ENCODE measurements around the gene CPN1. TPM values are rescaled to one million over a fixed set of nuclear protein-coding genes. Genes with fewer than 3 reads are reported as not detected.
"Not testable (repeated sequence)": the region's sequence is repeated elsewhere in the genome, so short reads cannot be mapped to it uniquely, and the experiment has no call there.

Gene CPN1
- not detected for polyA plus RNA-seq (2013, experiment 1 of 2; ENCODE audit: insufficient read length)
- polyA plus RNA-seq (2013, experiment 2 of 2; ENCODE audit: insufficient read length) = not detected

GRCh38 chr10:100081075-100082001, at the start of gene CPN1:
Gene CPN1 (minus strand): TSS chr10:100081869. CDS start chr10:100081625, 244 bp downstream.
- no peak for DNase-seq

- DNase-seq = no peak
Measured at GRCh38 chr10:100130831-100131230, 49.2 kb upstream of the CPN1 start.

- no peak for DNase-seq
Measured at GRCh38 chr10:100129424-100129823, 47.8 kb upstream of the CPN1 start.

GRCh38 chr10:100128951-100129350, 47.3 kb upstream of the CPN1 start:
- DNase-seq = no peak

GRCh38 chr10:100125335-100125734, 43.7 kb upstream of the CPN1 start:
- DNase-seq = not testable (repeated sequence)

GRCh38 chr10:100124097-100124496, 42.4 kb upstream of the CPN1 start:
- DNase-seq = no peak

GRCh38 chr10:100122780-100123179, 41.1 kb upstream of the CPN1 start:
- no peak for DNase-seq

- no peak for DNase-seq
Measured at GRCh38 chr10:100120550-100120949, 38.9 kb upstream of the CPN1 start.

GRCh38 chr10:100119726-100120125, 38.1 kb upstream of the CPN1 start:
- DNase-seq = no peak

GRCh38 chr10:100114976-100115770, 33.5 kb upstream of the CPN1 start:
- no peak for DNase-seq

GRCh38 chr10:100114460-100114859, 32.8 kb upstream of the CPN1 start:
- no peak for DNase-seq

- no peak for DNase-seq
Measured at GRCh38 chr10:100109670-100110069, 28.0 kb upstream of the CPN1 start.

- DNase-seq = no peak
Measured at GRCh38 chr10:100106865-100107264, 25.2 kb upstream of the CPN1 start.

- DNase-seq = no peak
Measured at GRCh38 chr10:100104300-100104699, 22.6 kb upstream of the CPN1 start.

- DNase-seq = peak; percentile 32
Measured at GRCh38 chr10:100103581-100103980, 21.9 kb upstream of the CPN1 start.

GRCh38 chr10:100101192-100102076, 19.8 kb upstream of the CPN1 start:
- DNase-seq = no peak

- DNase-seq = no peak
Measured at GRCh38 chr10:100100651-100101184, 19.0 kb upstream of the CPN1 start.

- no peak for DNase-seq
Measured at GRCh38 chr10:100089241-100089640, 7.6 kb upstream of the CPN1 start.

GRCh38 chr10:100086708-100087107, 5.0 kb upstream of the CPN1 start:
- DNase-seq = not testable (repeated sequence)

- no peak for DNase-seq
Measured at GRCh38 chr10:100085596-100085995, 3.9 kb upstream of the CPN1 start.

- DNase-seq = no peak
Measured at GRCh38 chr10:100083623-100084022, 2.0 kb upstream of the CPN1 start.

GRCh38 chr10:100082276-100082675, 607 bp upstream of the CPN1 start:
- not testable (repeated sequence) for DNase-seq

Data from fibroblast of skin of back (primary cell).